ENCODE data around the gene AP4M1.

GRCh38 chr7:100072462-100072861 is 29.0 kb upstream of the AP4M1 start:
- TF ChIP-seq, protein P1, sequence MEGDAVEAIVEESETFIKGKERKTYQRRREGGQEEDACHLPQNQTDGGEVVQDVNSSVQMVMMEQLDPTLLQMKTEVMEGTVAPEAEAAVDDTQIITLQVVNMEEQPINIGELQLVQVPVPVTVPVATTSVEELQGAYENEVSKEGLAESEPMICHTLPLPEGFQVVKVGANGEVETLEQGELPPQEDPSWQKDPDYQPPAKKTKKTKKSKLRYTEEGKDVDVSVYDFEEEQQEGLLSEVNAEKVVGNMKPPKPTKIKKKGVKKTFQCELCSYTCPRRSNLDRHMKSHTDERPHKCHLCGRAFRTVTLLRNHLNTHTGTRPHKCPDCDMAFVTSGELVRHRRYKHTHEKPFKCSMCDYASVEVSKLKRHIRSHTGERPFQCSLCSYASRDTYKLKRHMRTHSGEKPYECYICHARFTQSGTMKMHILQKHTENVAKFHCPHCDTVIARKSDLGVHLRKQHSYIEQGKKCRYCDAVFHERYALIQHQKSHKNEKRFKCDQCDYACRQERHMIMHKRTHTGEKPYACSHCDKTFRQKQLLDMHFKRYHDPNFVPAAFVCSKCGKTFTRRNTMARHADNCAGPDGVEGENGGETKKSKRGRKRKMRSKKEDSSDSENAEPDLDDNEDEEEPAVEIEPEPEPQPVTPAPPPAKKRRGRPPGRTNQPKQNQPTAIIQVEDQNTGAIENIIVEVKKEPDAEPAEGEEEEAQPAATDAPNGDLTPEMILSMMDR (conservative IDR thresholded peaks at IDR 0.05; ENCODE audit: low read depth, low read length): no peak
- no peak for TF ChIP-seq EZH2phosphoT487 (IDR thresholded peaks at IDR 0.05; ENCODE audit: borderline replicate concordance, low read length)

All from PC-3 (cell line).